ENCODE measurements around the gene PLOD3. TPM values are rescaled to one million over a fixed set of nuclear protein-coding genes. Genes with fewer than 3 reads are reported as not detected.

PLOD3 gene
- total RNA-seq, 1 experiment from 2014 or later: 130 TPM

Small RNA genes lying within 50 kb of the gene (small RNA-seq; reads per million reads assigned to genes)
- 0 to 0.02 reads per million in 2 experiments for gene MIR4653

Other genes starting within 250 kb of the PLOD3 start
- gene MUC12, start 248.0 kb downstream of the PLOD3 start, total RNA-seq (2014; rRNA removed; shearing (Covaris generic)): 0.30 TPM in 1 of 2 replicates, not detected in the other
- not detected in 2 replicates for gene MUC17, start 197.5 kb downstream of the PLOD3 start, total RNA-seq (2014; rRNA removed; shearing (Covaris generic))
- 9.8 and 12.9 TPM in 2 replicates for gene TRIM56, start 132.1 kb downstream of the PLOD3 start, total RNA-seq (2014; rRNA removed; shearing (Covaris generic))
- 11.9 and 12.3 TPM in 2 replicates for gene SERPINE1, start 90.5 kb downstream of the PLOD3 start, total RNA-seq (2014; rRNA removed; shearing (Covaris generic))
- 125 and 143 TPM in 2 replicates for gene AP1S1, start 63.1 kb downstream of the PLOD3 start, total RNA-seq (2014; rRNA removed; shearing (Covaris generic))
- 11.6 and 15.4 TPM in 2 replicates for gene VGF, start 52.0 kb downstream of the PLOD3 start, total RNA-seq (2014; rRNA removed; shearing (Covaris generic))
- 0.09 TPM in 1 of 2 replicates, not detected in the other for gene NAT16, start 37.3 kb downstream of the PLOD3 start, total RNA-seq (2014; rRNA removed; shearing (Covaris generic))
- not detected in 2 replicates for gene MOGAT3, start 16.5 kb downstream of the PLOD3 start, total RNA-seq (2014; rRNA removed; shearing (Covaris generic))
- 66.9 and 77.5 TPM in 2 replicates for gene ZNHIT1, start 584 bp upstream of the PLOD3 start, total RNA-seq (2014; rRNA removed; shearing (Covaris generic))
- gene CLDN15, start 20.2 kb upstream of the PLOD3 start, total RNA-seq (2014; rRNA removed; shearing (Covaris generic)): 10.0 and 11.2 TPM in 2 replicates
- 87.2 and 97.5 TPM in 2 replicates for gene FIS1, start 27.5 kb upstream of the PLOD3 start, total RNA-seq (2014; rRNA removed; shearing (Covaris generic))
- 27.2 and 33.0 TPM in 2 replicates for gene IFT22, start 104.2 kb upstream of the PLOD3 start, total RNA-seq (2014; rRNA removed; shearing (Covaris generic))
- gene COL26A1, start 145.3 kb upstream of the PLOD3 start, total RNA-seq (2014; rRNA removed; shearing (Covaris generic)): 0.09 and 0.25 TPM in 2 replicates

Data from NCI-H460 (cell line).